HG02943 (cell line): Measurements from ENCODE around the gene TM7SF2.

Source experiments
- ATAC-seq: cut with Tn5 transposase; IDR thresholded peaks from one replicate; pipeline ENCODE4 v1.9.1; 2021; ENCODE audit warnings: mild to moderate bottlenecking, low read depth, moderate library complexity; ENCODE audit not compliant: unreplicated experiment

Gene TM7SF2

GRCh38 chr11:65087827-65088226, 23.8 kb upstream of the TM7SF2 start:
- no peak for ATAC-seq

DNA sequence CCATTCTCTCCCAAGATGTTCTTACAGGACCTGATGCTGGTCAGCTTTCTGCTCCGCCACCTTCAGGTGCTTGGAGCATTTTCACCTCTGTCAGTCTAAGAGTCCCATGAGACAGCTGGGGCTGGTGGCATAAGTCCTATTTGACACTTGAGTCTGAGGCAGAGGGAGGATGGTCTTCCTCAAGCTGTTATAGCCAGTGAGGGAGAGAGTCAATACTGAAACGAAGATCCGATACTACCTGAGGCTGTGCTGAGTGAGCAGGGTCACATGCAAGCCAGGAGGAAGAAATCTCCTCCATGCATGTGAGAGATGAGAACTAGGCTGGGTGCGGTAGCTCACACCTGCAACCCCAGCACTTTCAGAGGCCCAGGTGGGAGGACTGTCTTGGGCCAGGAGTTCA, 22.1 kb upstream of the TM7SF2 start:
- ATAC-seq: no peak

GRCh38 chr11:65090628-65091027, 21.0 kb upstream of the TM7SF2 start:
- ATAC-seq: no peak

- no peak for ATAC-seq
Observed at GRCh38 chr11:65095427-65095826, 16.2 kb upstream of the TM7SF2 start.

DNA sequence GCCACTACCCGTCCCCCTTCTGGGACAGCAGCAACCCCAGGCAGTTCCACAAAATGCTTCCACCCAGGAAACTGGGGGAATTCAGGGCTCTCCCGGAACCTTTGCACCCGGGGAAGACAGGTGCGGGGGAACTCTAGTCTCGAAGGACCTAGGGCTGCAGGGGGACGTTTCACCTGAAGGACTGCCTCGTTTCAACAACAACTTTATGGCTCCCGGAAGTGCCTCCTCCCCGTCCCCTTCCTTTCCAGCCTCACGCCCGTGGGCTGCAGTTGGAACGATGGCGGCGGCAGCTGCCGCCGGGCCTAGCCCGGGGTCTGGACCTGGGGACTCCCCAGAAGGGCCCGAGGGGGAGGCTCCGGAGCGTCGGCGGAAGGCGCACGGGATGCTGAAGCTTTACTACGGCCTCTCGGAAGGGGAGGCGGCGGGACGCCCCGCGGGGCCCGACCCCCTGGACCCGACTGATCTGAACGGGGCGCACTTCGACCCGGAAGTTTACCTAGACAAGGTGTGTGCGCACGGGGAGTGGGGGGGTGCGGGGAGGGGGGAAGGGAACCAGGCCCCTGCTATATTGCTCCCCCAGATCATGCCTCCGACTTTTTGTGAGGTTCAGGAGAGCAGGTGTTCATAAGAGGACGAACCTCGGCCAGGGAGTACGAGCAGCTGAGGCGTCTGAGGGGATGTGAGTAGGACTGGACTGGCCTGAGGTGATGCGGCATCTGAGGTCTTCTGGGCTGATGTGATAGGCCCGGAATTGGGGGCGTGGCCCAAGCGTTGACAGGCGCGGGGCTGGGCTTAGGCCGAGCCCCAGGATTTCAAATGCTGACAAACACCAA, 15.5 kb upstream of the TM7SF2 start, which contains the start of gene VPS51:
VPS51 (plus strand) TSS at position 241 of the 833 bp plus-strand sequence; CDS start at position 278, 37 bp downstream.
- ATAC-seq: peak; percentile 79

GRCh38 chr11:65096926-65097325, 14.7 kb upstream of the TM7SF2 start:
- ATAC-seq: no peak

- ATAC-seq: no peak
Observed at GRCh38 chr11:65100674-65101350, 10.9 kb upstream of the TM7SF2 start.

- no peak for ATAC-seq
Observed at GRCh38 chr11:65102142-65103095, 9.3 kb upstream of the TM7SF2 start.

GRCh38 chr11:65103476-65103875, 8.2 kb upstream of the TM7SF2 start:
- ATAC-seq: no peak

DNA sequence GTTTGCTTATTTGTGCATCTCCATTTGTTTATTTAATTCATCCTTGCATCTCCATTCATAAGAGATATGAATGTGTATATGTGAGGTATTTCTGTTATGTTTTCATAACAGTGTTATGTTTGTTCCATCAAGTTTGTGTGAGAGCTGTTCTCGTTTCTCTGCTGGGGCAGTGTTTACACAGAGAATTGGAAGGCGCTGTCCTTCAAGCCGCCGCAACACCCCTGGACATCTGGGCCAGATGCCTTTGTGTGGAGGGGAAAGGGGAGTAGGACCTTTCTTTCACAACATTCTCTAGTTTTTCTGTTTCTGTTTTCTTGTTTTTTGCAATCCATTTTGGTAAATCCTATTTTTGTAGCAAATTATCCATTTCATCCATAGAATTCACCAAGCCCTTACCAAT, 7.0 kb upstream of the TM7SF2 start:
- no peak for ATAC-seq

DNA sequence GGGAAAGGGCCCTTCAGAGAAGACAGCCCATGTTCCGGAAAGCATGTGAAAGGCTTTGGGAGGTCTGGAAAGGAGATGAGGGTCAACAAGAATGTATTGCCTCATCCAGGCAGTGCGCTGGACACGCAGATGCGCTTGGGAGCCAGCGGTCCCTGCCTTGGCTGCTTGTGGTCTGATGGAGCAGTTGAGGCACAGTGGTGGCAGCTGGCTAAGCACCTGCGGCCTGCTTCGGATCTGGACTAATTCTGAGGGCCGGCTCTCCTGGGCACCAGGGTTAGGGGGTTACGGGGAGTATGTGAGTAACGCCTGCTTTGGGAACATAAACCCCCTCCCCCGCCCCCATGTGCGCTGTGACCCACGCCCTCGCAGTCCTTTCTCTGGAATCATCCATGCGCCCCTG, 4.6 kb upstream of the TM7SF2 start:
- no peak for ATAC-seq

- ATAC-seq: no peak
Observed at GRCh38 chr11:65107751-65108468, 3.8 kb upstream of the TM7SF2 start.

- ATAC-seq: no peak
Observed at GRCh38 chr11:65108469-65109123, 3.1 kb upstream of the TM7SF2 start.

DNA sequence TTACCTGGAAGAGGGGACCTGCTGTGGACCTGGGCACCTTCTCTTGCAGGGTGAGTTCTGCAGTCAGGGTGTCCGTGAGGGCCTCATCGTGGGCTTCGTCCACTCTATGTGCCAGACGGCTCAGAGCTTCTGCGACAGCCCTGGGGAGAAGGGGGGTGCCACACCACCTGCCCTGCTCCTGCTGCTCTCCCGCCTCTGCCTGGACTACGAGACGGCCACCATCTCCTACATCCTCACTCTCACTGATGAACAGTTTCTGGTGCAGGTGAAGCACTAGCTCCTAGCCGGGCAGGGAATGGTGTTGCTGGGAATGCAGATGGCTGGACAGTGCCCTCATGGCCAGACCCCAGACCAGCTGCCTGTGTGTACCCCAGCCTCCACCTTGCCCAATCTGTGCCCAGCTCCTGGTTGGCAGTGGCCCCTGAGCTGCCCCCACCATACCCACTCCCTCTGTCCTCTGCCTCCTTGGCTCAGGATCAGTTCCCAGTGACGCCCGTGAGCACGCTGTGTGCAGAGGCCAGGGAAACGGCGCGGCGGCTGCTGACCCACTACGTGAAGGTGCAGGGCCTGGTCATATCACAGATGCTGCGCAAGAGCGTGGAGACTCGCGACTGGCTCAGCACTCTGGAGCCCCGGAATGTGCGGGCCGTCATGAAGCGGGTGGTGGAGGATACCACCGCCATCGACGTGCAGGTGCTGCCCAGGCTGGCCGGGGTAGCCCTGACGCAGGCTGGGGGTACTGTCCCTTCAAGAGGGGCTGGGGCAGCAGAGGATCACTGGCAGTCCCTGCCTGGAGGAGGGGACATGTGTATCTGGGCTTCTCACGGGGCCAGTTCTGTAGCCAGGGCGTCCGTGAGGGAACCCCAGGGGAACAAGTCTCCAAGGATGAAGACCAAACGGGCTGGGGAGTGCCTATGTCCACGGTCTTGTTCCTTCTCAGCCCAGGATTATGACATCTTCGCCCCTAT, 2.2 kb upstream of the TM7SF2 start:
- ATAC-seq: no peak

- no peak for ATAC-seq
Observed at GRCh38 chr11:65110354-65110861, 1.3 kb upstream of the TM7SF2 start.

- no peak for ATAC-seq
Observed at GRCh38 chr11:65111159-65111743, 421 bp upstream of the TM7SF2 start.

DNA sequence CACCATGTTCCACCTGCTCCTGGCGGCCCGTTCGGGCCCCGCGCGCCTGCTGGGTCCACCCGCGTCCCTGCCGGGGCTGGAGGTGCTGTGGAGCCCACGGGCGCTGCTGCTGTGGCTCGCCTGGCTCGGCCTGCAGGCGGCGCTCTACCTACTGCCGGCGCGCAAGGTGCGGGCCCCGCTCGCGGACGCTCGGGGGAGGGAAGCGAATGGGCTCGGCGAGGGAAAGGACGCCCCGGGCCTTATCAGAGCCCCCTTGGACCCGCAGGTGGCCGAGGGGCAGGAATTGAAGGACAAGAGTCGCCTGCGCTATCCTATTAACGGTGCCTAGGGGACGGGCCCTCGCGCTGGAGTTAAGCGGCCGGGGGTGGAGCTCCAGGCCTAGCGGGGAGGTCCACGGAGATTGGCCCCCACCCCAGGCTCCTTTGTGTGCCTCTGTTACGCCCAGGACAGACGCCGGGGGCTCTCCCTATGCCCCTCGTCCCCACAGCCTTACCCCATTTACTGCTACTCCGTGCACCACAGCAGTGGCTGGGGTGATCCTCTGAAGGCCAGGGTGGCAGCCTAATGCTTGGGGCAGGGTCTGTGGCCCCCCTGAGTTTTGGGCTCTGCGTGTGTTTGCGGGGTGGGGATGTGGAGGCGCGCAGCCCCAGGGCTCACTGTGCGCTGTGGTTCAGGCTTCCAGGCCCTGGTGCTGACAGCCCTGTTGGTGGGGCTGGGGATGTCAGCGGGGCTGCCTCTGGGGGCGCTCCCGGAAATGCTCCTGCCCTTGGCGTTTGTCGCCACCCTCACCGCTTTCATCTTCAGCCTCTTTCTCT, 1.1 kb downstream of the TM7SF2 start:
- ATAC-seq: no peak
